Astrocyte of the spinal cord (primary cell): Measurements from ENCODE around the gene TDRD3.
A peak's percentile ranks its signal among the peaks of the same experiment; 100 is the strongest.

Experiments used
- DNase-seq: peaks from one replicate; pipeline ENCODE4 v3.0.0; 2011; ENCODE audit warnings: low read depth, low spot score
- H3K4me3 ChIP-seq: 2 replicates; pipeline ENCODE4 v1.5.1; 2011; ENCODE audit warnings: low read depth, mild to moderate bottlenecking, low read length, moderate library complexity
- in situ Hi-C: cut with HindIII; loops from 2 replicates; pipeline ENCODE4 v1.10.0; 2017; ENCODE audit warnings: low sequenced_read_pairs
- TF ChIP-seq, protein P1 (sequence below): IDR thresholded peaks from 2 replicates; pipeline ENCODE4 v1.5.1; 2012; ENCODE audit warnings: low read depth, mild to moderate bottlenecking, low read length, inconsistent platforms

The TDRD3 gene

DNA sequence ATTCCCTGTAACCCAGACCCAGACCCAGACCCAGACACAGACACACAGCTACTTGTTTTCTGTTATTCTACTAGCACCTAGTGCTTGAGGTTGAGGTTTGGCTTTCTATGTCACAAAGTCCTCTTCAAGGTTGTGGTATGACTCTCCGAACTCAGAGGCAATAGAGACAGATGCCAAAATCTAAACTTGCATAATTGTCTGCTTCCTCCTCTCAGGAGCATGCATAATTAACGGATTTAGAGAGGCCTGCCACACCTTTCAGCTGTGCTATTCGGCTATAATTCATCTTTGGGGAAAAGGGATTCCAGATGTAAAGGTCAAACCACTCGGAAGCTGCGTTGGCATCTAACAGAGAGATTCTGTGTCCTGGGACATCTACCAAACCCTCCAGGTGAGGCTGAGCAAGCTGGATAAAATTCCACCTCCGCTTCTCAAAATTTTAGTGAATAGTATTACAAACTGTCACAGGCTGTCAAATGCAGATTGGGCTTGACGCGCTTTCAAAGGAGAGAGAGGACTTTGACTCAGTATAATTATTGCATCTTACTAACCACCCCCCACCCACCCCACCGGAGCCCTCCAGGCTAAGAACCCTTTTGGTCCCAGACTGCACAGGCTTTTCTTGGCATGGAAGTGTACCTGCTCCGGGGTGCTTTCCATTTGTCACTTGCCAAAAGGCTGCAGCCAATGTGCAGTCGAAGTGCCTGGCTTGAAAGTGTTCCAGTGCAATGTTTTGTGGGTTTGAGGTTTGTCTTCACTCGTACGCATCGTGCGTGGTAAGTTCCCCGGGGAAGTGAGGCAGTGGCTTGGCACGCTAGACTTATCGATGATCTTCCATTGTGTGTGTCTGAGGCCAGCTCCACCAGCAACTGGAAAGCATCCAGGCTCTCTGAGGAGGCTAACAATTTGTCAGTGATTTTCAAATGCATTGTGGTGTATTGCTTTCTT lies 194.1 kb downstream of the TDRD3 start:
- in situ Hi-C loops, result no loop called here
- H3K4me3 ChIP-seq, result no peak overlapping the region
- peak; percentile 93 for DNase-seq
- TF ChIP-seq, protein P1, sequence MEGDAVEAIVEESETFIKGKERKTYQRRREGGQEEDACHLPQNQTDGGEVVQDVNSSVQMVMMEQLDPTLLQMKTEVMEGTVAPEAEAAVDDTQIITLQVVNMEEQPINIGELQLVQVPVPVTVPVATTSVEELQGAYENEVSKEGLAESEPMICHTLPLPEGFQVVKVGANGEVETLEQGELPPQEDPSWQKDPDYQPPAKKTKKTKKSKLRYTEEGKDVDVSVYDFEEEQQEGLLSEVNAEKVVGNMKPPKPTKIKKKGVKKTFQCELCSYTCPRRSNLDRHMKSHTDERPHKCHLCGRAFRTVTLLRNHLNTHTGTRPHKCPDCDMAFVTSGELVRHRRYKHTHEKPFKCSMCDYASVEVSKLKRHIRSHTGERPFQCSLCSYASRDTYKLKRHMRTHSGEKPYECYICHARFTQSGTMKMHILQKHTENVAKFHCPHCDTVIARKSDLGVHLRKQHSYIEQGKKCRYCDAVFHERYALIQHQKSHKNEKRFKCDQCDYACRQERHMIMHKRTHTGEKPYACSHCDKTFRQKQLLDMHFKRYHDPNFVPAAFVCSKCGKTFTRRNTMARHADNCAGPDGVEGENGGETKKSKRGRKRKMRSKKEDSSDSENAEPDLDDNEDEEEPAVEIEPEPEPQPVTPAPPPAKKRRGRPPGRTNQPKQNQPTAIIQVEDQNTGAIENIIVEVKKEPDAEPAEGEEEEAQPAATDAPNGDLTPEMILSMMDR, result no peak

GRCh38 chr13:60603049-60603448 lies 206.0 kb downstream of the TDRD3 start:
- no peak for DNase-seq
- TF ChIP-seq, protein P1, result no peak
- in situ Hi-C loops, result no loop called here
- H3K4me3 ChIP-seq, result no peak overlapping the region

DNA sequence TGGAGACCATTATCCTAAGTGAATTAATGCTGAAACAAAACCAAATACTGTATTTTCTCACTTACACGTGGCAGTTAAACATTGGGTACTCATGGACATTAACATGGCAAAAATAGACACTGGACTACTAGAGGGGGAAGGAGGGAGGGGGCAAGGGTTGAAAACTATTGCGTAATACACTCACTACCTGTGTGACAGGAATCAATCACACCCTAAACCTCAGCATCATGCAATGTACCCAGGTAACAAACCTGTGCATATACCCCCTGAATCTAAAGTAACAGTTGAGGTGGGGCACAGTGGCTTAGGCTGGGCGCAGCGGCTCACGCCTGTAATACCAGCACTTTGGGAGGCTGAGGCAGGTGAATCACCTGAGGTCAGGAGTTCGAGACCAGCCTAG lies 207.0 kb downstream of the TDRD3 start:
- H3K4me3 ChIP-seq, result no peak overlapping the region
- no peak for DNase-seq
- in situ Hi-C loops, result no loop called here
- TF ChIP-seq, protein P1, result no peak

- no peak overlapping the region for H3K4me3 ChIP-seq
- DNase-seq, result no peak
- in situ Hi-C loops, result no loop called here
- TF ChIP-seq, protein P1, result no peak
Measured at GRCh38 chr13:60608954-60609353, 211.9 kb downstream of the TDRD3 start.

DNA sequence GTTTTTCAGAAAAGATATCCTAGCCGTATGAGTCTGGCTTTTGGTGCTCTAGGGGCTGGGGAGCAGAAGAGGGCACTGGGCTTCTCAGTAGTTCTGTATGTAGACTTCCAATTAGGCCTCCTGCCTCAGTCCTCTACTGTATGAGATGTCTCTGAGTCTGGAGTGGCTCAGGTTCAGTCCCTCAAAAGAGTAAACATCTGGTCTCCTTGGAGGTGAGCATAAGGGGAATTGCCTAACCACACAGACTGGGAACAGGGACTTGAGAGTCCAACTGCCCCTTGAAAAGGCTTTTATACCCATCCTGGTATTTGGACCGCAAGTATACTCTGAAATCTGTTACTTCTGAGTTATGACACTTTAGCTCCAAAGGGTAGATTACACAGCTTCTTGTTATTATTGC lies 214.5 kb downstream of the TDRD3 start:
- no peak overlapping the region for H3K4me3 ChIP-seq
- in situ Hi-C loops, result no loop called here
- TF ChIP-seq, protein P1, result no peak
- no peak for DNase-seq

DNA sequence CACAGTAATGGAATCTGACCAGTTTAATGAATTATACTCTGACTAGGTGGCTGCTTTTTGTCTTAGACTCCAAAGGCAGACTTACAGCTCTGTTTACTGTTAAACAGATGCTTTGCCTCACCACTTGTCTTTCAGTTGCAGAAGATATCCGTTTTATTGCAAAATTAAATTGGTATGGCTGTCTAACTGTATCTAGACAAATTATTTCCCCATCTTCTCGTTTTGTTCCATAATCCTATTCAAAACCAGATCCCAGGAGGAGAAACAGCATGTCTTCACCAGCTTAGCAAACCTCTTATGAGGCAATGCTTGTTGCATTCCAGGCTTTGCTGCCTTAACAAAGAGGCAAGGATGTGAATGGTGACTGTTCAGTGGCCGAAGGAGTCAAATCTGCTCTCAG lies 215.6 kb downstream of the TDRD3 start:
- no peak for DNase-seq
- TF ChIP-seq, protein P1, result no peak

More for the DNA sequence above, 215.6 kb downstream of the TDRD3 start:
- H3K4me3 ChIP-seq, result no peak overlapping the region
- in situ Hi-C loops, result no loop called here
